ENCODE data around the gene BEAN1.

DNA sequence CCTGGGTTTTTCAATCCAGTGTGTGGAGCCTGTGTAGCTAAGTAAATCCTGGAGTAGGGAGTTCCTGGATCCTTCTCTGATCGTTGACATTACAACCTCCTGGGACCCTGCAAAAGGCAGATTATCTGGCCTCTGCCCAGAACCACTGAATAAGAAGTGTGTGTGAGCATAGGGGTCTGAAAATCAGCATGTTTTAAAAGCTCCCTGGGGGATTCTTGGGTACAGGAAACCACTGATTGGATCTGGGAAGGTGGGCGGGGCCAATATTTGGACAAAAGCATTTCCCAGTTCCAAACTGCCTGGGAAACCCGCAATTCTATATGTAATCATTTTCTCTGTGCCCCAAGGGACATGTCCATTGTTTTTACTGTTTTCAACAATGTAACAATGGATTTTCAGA lies 27.2 kb upstream of the BEAN1 start:
- TF ChIP-seq POLR2AphosphoS5 (IDR thresholded peaks at IDR 0.05; ENCODE audit: low read depth, low read length) = no peak
- TF ChIP-seq TAF1 (IDR thresholded peaks at IDR 0.05; ENCODE audit: low read depth, low read length) = no peak
- TF ChIP-seq POLR2A (IDR thresholded peaks at IDR 0.05; ENCODE audit: low read depth, low read length) = no peak
- TF ChIP-seq SPI1 (IDR thresholded peaks at IDR 0.05; ENCODE audit: low read depth, low read length) = no peak

Measured in GM12891 (cell line).